ENCODE measurements around the gene MT1X. TPM values are rescaled to one million over a fixed set of nuclear protein-coding genes. Genes with fewer than 3 reads are reported as not detected.

The MT1X gene
- total RNA-seq, 1 donor = 39.9 TPM

- no peak overlapping the region for H3K4me3 ChIP-seq (ENCODE audit: low read depth, low read length)
- DNase-seq (ENCODE audit: low read depth) = no peak
- TF ChIP-seq, protein P1, sequence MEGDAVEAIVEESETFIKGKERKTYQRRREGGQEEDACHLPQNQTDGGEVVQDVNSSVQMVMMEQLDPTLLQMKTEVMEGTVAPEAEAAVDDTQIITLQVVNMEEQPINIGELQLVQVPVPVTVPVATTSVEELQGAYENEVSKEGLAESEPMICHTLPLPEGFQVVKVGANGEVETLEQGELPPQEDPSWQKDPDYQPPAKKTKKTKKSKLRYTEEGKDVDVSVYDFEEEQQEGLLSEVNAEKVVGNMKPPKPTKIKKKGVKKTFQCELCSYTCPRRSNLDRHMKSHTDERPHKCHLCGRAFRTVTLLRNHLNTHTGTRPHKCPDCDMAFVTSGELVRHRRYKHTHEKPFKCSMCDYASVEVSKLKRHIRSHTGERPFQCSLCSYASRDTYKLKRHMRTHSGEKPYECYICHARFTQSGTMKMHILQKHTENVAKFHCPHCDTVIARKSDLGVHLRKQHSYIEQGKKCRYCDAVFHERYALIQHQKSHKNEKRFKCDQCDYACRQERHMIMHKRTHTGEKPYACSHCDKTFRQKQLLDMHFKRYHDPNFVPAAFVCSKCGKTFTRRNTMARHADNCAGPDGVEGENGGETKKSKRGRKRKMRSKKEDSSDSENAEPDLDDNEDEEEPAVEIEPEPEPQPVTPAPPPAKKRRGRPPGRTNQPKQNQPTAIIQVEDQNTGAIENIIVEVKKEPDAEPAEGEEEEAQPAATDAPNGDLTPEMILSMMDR (IDR thresholded peaks at IDR 0.05; ENCODE audit: insufficient read depth, low read length) = no peak
Measured at GRCh38 chr16:56701534-56701933, 19.3 kb downstream of the MT1X start.

DNA sequence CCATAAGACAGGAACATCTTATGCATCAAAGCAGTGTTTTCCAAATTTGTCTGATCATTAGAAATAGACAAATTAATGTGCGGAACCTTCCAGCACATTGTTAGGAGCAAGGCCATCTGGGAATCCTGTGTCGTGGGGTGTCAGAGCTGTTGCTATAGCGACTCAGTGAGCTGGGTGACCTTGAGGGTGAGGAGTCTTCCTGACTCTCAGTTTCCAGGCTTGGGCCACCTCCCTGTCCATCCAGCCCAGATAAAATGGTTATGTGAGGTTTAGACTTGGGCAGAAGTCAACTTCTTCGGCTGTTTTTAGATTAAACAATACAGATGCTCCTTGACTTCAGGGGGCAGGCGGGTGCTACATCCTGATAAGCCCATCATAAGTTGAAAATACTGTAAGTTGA lies 20.6 kb downstream of the MT1X start:
- TF ChIP-seq, protein P1 (IDR thresholded peaks at IDR 0.05; ENCODE audit: insufficient read depth, low read length) = no peak
- H3K4me3 ChIP-seq (ENCODE audit: low read depth, low read length) = no peak overlapping the region
- DNase-seq (ENCODE audit: low read depth) = no peak

DNA sequence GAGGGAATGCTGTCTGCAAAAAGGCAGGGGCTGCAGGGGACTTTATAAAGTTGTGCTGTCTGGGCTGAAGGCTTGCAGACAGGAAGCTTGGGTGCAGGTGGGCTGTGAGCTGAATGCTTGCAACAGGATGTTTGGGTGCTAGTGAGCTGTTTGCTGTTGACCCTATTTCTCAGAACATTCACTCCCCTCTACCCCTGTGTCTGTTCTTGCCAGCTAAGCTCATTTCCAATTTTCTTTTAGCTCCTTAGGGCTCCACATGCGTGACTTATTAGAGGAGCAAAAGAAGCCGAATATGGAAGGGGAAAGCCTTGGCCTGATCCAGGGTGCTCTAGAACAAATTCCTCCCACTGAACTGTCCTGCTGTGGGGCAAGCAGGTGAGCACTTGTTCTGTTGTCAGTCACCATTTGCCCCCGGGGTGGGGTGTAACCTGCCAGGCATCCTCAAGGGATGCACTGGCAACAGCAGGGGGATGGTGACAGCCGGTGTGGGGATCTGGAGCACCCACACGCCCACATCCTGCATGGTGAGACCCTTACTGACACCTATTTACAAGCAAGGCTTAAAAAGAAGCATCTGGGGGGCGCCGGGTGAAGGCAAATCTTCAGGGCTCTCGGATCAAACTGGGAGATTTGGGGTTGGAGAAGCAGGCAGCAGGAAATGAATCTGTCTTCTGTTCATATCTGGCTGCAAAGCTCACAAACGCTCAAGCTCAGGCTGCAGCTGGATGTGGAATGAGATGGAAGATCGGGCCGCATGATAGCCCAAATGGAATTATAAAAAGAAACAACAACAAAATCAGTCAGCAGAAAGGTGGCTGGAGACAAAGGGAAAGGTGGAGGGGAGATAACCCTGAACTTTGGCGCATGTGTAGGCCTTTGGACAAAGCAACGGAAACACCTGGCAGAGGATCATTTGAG lies 26.5 kb downstream of the MT1X start:
- no peak overlapping the region for H3K4me3 ChIP-seq (ENCODE audit: low read depth, low read length)
- TF ChIP-seq, protein P1 (IDR thresholded peaks at IDR 0.05; ENCODE audit: insufficient read depth, low read length) = no peak
- no peak for DNase-seq (ENCODE audit: low read depth)

DNA sequence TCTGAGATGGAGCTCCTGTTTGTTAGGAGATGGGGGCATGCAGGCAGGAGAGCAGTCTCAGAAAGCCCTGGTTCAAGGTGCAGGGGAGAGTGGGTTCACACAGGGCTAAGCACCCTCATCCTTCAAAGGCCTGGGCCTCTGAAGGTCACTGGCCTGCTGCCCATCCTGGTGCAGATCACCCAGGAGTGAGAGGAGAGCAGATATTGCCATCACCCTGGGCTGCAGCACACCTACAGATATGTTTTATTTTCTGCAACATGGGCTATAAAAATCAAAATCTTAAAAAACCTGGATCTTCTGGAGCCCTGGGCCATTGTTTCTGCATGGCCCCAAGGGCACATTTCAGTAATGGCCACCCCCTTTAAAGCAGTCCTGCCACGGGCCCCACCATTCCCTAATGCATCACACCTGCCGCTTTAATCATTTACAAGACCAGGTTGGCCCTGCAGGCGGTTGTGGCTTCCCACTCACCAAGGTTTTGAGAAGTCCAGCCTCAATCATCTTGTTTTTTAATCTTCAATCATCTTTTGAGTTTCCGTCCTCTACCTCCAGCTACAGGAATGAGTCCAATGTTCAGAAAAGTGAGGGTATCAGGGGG lies 27.3 kb downstream of the MT1X start:
- no peak overlapping the region for H3K4me3 ChIP-seq (ENCODE audit: low read depth, low read length)
- TF ChIP-seq, protein P1 (IDR thresholded peaks at IDR 0.05; ENCODE audit: insufficient read depth, low read length) = no peak
- DNase-seq (ENCODE audit: low read depth) = no peak

- H3K4me3 ChIP-seq (ENCODE audit: low read depth, low read length) = no peak overlapping the region
- TF ChIP-seq, protein P1 (IDR thresholded peaks at IDR 0.05; ENCODE audit: insufficient read depth, low read length) = no peak
- DNase-seq (ENCODE audit: low read depth) = no peak
Measured at GRCh38 chr16:56710181-56710737, 28.0 kb downstream of the MT1X start.

DNA sequence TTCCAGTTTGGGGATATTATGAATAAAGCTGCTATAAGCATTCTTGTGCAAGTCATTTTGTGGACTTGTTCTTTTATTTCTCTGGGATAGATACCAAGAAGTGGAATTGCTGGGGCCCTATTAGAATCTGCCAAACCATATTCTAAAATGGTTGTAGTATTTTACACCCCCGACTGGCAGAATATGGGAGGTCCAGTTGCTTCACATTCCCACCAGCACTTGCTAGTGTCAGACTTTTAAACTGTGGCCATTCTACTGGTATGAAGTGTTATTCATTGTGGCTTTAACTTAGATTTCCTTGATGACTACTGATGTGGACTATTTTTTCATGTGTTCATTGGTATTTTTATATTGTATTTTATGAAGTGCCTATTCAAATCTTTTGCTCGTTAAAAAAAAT lies 29.6 kb downstream of the MT1X start:
- TF ChIP-seq, protein P1 (IDR thresholded peaks at IDR 0.05; ENCODE audit: insufficient read depth, low read length) = no peak
- no peak for DNase-seq (ENCODE audit: low read depth)
- H3K4me3 ChIP-seq (ENCODE audit: low read depth, low read length) = no peak overlapping the region
